HepG2 (cell line): ENCODE results near the gene UBXN1.

ENCODE experiments used
- ELF1 ChIP-seq: sonication (generic); formaldehyde crosslinking; IDR thresholded peaks from 2 replicates; pipeline ENCODE4 v1.4.0; 2020; ENCODE audit warnings: missing genetic modification reagents
- MXI1 ChIP-seq: IDR thresholded peaks from 3 replicates; pipeline ENCODE4 v1.6.1; 2012; ENCODE audit warnings: low read depth, low read length, inconsistent platforms, borderline replicate concordance
- RBFOX2 ChIP-seq: fragments of 200-400 bp; formaldehyde crosslinking; IDR thresholded peaks from 2 replicates; pipeline ENCODE4 v1.6.1; 2017; ENCODE audit warnings: low read depth, mild to moderate bottlenecking, low read length
- YY1 ChIP-seq: IDR thresholded peaks from 2 replicates; pipeline ENCODE4 v1.6.1; 2011; ENCODE audit warnings: low read length, low read depth, moderate library complexity, mild to moderate bottlenecking; ENCODE audit not compliant: insufficient read depth, insufficient replicate concordance
- ZFY ChIP-seq: sonication (generic); formaldehyde crosslinking; IDR thresholded peaks from 2 replicates; pipeline ENCODE4 v1.4.0; 2020; ENCODE audit warnings: missing genetic modification reagents
- ZNF207 ChIP-seq: fragments of 450-650 bp; IDR thresholded peaks from 2 replicates; pipeline ENCODE4 v1.6.1; 2016; ENCODE audit warnings: antibody characterized with exemption, borderline replicate concordance
- ZNF615 ChIP-seq: sonication (generic); formaldehyde crosslinking; IDR thresholded peaks from 2 replicates; pipeline ENCODE4 v1.5.0; 2020; ENCODE audit warnings: mild to moderate bottlenecking, missing genetic modification reagents, borderline replicate concordance
- ZNF703 ChIP-seq: sonication (generic); formaldehyde crosslinking; IDR thresholded peaks from 2 replicates; pipeline ENCODE4 v1.5.1; 2020; ENCODE audit warnings: missing genetic modification reagents, mild to moderate bottlenecking, moderate library complexity, borderline replicate concordance
- TF ChIP-seq, protein P1 (sequence below): sonication (generic); formaldehyde crosslinking; IDR thresholded peaks from 2 replicates; pipeline ENCODE4 v1.4.0; 2020; ENCODE audit warnings: low read depth, mild to moderate bottlenecking, missing genetic modification reagents
- TF ChIP-seq, protein P2 (sequence below): sonication (generic); formaldehyde crosslinking; IDR thresholded peaks from 2 replicates; pipeline ENCODE4 v1.8.1; 2023; ENCODE audit warnings: mild to moderate bottlenecking, missing genetic modification reagents
- TF ChIP-seq, protein P3 (sequence below): sonication (generic); formaldehyde crosslinking; IDR thresholded peaks from 2 replicates; pipeline ENCODE4 v1.5.0; 2020; ENCODE audit warnings: mild to moderate bottlenecking, missing genetic modification reagents, moderate library complexity

DNA sequence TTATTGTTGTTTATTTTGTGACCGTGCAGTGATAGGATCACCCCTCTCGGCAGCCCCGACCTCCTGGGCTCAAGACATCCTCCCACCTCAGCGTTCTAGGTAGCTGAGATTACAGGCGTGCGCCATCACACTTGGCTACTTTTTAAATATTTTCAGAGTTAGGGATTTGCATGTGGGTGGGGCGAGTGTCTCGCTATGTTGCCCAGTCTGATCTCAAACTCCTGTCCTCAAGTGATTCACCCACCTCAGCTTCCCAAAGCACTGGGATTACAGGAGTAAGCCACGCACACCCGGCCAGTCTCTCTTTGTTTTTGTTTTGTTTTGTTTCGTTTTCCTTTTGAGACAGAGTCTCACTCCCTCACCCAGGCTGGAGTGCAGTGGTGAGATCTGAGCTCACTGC lies 24.6 kb downstream of the UBXN1 start:
- TF ChIP-seq ZNF207 = no peak
- TF ChIP-seq, protein P1, sequence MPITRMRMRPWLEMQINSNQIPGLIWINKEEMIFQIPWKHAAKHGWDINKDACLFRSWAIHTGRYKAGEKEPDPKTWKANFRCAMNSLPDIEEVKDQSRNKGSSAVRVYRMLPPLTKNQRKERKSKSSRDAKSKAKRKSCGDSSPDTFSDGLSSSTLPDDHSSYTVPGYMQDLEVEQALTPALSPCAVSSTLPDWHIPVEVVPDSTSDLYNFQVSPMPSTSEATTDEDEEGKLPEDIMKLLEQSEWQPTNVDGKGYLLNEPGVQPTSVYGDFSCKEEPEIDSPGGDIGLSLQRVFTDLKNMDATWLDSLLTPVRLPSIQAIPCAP = no peak
- TF ChIP-seq YY1 = no peak
- TF ChIP-seq ZFY (CRISPR knock-in tag) = no peak
- TF ChIP-seq RBFOX2 = no peak
- TF ChIP-seq ZNF703 (CRISPR knock-in tag) = no peak
- no peak for TF ChIP-seq ELF1 (CRISPR knock-in tag)
- TF ChIP-seq, protein P2, sequence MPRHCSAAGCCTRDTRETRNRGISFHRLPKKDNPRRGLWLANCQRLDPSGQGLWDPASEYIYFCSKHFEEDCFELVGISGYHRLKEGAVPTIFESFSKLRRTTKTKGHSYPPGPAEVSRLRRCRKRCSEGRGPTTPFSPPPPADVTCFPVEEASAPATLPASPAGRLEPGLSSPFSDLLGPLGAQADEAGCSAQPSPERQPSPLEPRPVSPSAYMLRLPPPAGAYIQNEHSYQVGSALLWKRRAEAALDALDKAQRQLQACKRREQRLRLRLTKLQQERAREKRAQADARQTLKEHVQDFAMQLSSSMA (CRISPR knock-in tag) = no peak
- TF ChIP-seq ZNF615 (CRISPR knock-in tag) = no peak
- no peak for TF ChIP-seq MXI1
- TF ChIP-seq, protein P3, sequence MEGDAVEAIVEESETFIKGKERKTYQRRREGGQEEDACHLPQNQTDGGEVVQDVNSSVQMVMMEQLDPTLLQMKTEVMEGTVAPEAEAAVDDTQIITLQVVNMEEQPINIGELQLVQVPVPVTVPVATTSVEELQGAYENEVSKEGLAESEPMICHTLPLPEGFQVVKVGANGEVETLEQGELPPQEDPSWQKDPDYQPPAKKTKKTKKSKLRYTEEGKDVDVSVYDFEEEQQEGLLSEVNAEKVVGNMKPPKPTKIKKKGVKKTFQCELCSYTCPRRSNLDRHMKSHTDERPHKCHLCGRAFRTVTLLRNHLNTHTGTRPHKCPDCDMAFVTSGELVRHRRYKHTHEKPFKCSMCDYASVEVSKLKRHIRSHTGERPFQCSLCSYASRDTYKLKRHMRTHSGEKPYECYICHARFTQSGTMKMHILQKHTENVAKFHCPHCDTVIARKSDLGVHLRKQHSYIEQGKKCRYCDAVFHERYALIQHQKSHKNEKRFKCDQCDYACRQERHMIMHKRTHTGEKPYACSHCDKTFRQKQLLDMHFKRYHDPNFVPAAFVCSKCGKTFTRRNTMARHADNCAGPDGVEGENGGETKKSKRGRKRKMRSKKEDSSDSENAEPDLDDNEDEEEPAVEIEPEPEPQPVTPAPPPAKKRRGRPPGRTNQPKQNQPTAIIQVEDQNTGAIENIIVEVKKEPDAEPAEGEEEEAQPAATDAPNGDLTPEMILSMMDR (CRISPR knock-in tag) = no peak
